Right cardiac atrium (tissue), 5 donors: ENCODE results near the gene NIN. TPM values are rescaled to one million over a fixed set of nuclear protein-coding genes. Genes with fewer than 3 reads are reported as not detected.

Experiments
- ATAC-seq, 2 donors: fragments of 200-7000 bp; cut with Tn5 transposase; one replicate each; pipeline versions ENCODE4 v1.8.0 to v1.9.1; 2020; ENCODE audit warnings: moderate library complexity in 2 of 2, mild to moderate bottlenecking in 1 of 2
- DNase-seq, 3 donors: peaks; one replicate each; pipeline ENCODE4 v3.0.0-alpha.2; 2020
- H3K27ac ChIP-seq: one replicate; pipeline ENCODE4 v1.5.1; 2013; ENCODE audit warnings: mild to moderate bottlenecking, low read length, control low read depth, moderate library complexity
- H3K27me3 ChIP-seq: one replicate; pipeline ENCODE4 v1.6.1; 2013; ENCODE audit not compliant: control insufficient read depth, insufficient read depth
- H3K4me1 ChIP-seq: one replicate; pipeline ENCODE4 v1.6.1; 2013; ENCODE audit warnings: low read length; ENCODE audit not compliant: control insufficient read depth, insufficient read depth
- H3K4me3 ChIP-seq: one replicate; pipeline ENCODE4 v1.5.1; 2013; ENCODE audit warnings: low read length, control low read depth
- H3K9me3 ChIP-seq: one replicate; pipeline ENCODE4 v1.6.1; 2013; ENCODE audit warnings: low read length; ENCODE audit not compliant: control insufficient read depth
- WGBS: extraction: QIAGEN DNeasy Blood & Tissue Kit; methylation state at CpG from one replicate; pipeline ENCODE4 v1.1.7; 2013; 5-methylcytosine and 5-hydroxymethylcytosine counted together
- intact Hi-C, 4 donors: fragments of 100-400 bp; cut with DNase I; formaldehyde crosslinking; loops; one replicate each; pipeline versions ENCODE4 v1.11.0 to v1.14.0; 2022 to 2023
- long read RNA-seq, 4 donors: library from polyadenylated mRNA; unstranded; transcript quantifications; one replicate each; pipeline ENCODE4 v2.0.0, GENCODE V29; 2020 to 2021
- polyA plus RNA-seq: library from polyadenylated mRNA; stranded (reverse); fragments of 200-250 nt; gene quantifications from one replicate; pipeline ENCODE4 v1.2.3, GENCODE V29; 2013
- total RNA-seq, 4 donors: library from RNA; stranded (reverse); fragmentation: NEBNext Ultra II Directional; extraction: Animal tissue kit (Norgen Biotek cat#: 25700); gene quantifications; one replicate each; pipeline ENCODE4 v1.2.1, GENCODE V29; 2021
- donor health status: healthy with polysubstance abuse.
- donor health status: DM: no; HTN: yes; CAD: no.
- donor health status: DM: no; HTN: no; CAD: no.
- donor health status: DM: no; HTN: yes; CAD: no; lungs with severe emphysema.
- donor health status: DM: yes; HTN: yes; CAD: no.

NIN gene, protein sequence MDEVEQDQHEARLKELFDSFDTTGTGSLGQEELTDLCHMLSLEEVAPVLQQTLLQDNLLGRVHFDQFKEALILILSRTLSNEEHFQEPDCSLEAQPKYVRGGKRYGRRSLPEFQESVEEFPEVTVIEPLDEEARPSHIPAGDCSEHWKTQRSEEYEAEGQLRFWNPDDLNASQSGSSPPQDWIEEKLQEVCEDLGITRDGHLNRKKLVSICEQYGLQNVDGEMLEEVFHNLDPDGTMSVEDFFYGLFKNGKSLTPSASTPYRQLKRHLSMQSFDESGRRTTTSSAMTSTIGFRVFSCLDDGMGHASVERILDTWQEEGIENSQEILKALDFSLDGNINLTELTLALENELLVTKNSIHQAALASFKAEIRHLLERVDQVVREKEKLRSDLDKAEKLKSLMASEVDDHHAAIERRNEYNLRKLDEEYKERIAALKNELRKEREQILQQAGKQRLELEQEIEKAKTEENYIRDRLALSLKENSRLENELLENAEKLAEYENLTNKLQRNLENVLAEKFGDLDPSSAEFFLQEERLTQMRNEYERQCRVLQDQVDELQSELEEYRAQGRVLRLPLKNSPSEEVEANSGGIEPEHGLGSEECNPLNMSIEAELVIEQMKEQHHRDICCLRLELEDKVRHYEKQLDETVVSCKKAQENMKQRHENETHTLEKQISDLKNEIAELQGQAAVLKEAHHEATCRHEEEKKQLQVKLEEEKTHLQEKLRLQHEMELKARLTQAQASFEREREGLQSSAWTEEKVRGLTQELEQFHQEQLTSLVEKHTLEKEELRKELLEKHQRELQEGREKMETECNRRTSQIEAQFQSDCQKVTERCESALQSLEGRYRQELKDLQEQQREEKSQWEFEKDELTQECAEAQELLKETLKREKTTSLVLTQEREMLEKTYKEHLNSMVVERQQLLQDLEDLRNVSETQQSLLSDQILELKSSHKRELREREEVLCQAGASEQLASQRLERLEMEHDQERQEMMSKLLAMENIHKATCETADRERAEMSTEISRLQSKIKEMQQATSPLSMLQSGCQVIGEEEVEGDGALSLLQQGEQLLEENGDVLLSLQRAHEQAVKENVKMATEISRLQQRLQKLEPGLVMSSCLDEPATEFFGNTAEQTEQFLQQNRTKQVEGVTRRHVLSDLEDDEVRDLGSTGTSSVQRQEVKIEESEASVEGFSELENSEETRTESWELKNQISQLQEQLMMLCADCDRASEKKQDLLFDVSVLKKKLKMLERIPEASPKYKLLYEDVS (N-terminal part only)
- total RNA-seq (10 to 100 TPM; 44.3 to 53.2 (median 48.8) TPM), polyA plus RNA-seq (24.4 TPM)
- long read RNA-seq, donor 1, partial matches to known transcripts, result 18 of 25 reads
- long read RNA-seq, donor 1, other reads (novel, unspliced or antisense), result 7 of 25 reads
- long read RNA-seq, donor 2, full-length matches to known transcripts, result 2 of 14 reads
- long read RNA-seq, donor 2, partial matches to known transcripts, result 4 of 14 reads
- long read RNA-seq, donor 2, other reads (novel, unspliced or antisense), result 8 of 14 reads
- long read RNA-seq, donor 3, partial matches to known transcripts, result 87 of 103 reads
- long read RNA-seq, donor 3, other reads (novel, unspliced or antisense), result 16 of 103 reads
- long read RNA-seq, donor 4, full-length matches to known transcripts, result 1 of 16 reads
- long read RNA-seq, donor 4, partial matches to known transcripts, result 6 of 16 reads
- long read RNA-seq, donor 4, other reads (novel, unspliced or antisense), result 9 of 16 reads

DNA sequence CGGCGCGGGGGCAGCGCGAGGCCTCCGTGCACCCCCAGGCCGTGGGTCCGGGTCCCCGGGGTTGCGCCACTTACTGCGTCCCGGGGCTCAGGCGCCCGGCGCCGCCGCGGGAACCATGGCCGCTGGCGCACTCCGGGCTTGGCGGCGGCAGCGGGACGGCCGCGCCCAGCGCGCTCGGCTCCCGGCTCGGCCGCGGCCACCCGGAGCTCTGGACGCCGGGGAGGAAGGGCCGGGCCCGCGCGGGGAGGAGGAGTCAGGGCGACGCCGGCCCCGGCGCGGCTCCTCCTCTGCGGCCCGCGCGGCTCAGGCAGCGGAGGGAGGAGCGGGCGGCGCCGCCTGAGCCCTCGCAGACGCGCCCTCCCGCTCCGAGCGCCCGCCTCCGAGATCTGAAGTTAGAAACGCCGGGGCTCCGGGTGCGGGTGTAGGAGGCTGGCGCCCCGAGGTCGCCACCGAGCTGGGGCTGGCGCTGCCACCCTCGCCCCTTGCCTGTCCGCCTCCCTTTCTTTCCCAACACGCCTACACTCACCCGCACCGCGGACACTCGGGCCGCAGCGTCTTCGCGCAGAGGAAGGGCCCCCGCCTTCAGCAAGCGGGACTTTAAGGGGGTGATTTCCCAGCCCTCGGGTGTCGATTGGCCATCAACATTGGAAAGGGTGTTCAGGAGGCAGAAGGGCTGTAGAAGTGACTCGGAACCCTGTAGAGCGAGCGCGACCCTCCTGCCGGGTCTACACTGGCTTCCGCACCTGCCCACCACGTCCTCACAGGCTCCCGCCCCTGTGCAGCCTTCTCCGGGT lies at the start of gene NIN:
NIN (minus strand) TSS at position 231 of the 794 bp plus-strand sequence. CDS start 9,106 bp downstream, outside the sequence.
- no peaks in the 10 kb centered on the region for H3K9me3 ChIP-seq
- no peaks in the 10 kb centered on the region for H3K27me3 ChIP-seq
- peak within 1 kb of the TSS; percentile 97 for H3K27ac ChIP-seq
- peak; percentile 98 to 99 for ATAC-seq
- peak; percentile 84 to 94 (median 92) for DNase-seq
- WGBS, result under 1% methylated on average over 97 of the region's 97 CpGs
- intact Hi-C loops, result no loop called here
- H3K4me3 ChIP-seq, result peak within 1 kb of the TSS; percentile 97
- H3K4me1 ChIP-seq, result peaks cover 4% of the 10 kb centered on the region

DNA sequence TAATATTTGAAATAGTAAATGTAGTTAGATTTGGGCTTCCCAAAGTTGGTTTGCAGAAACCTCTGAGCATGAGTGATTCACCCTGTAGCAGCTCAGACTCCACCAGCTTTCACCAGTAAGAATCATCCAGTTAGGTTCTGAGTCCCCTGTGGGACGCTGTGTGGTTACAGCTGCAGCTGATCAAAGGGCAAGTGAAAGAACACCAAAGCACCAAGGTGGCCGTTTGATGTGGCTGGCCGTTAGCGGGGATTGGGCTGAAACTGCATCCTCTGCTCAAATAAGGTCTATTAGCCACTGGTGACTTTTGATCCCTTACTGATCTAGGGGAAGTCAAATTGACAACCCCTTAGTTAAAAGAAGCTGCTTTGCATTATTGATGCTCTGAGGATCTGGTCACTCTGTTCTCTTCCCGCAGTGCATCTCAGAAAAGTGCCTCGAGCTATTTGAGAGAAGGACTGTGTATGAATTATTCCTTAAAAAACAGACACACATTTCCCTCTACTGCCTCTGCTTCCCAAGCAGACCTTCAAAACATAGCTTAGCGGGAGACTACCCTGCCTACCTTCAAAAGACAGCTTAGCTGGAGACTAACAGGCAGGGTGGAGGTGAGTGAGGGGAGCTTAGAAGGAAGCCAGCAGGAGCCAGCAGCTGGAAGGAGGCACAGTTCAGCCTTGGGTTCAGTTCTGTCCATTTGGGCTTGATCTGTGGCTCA lies 44.6 kb upstream of the NIN start:
- ATAC-seq, result no peak
- H3K27ac ChIP-seq, result no peak overlapping the region
- intact Hi-C loops, result no loop called here
- no peaks in the 10 kb centered on the region for H3K4me1 ChIP-seq
- H3K4me3 ChIP-seq, result no peak overlapping the region
- no peaks in the 10 kb centered on the region for H3K27me3 ChIP-seq
- no peak for DNase-seq
- H3K9me3 ChIP-seq, result no peaks in the 10 kb centered on the region
- WGBS, result 52% methylated on average over 7 of the region's 7 CpGs

DNA sequence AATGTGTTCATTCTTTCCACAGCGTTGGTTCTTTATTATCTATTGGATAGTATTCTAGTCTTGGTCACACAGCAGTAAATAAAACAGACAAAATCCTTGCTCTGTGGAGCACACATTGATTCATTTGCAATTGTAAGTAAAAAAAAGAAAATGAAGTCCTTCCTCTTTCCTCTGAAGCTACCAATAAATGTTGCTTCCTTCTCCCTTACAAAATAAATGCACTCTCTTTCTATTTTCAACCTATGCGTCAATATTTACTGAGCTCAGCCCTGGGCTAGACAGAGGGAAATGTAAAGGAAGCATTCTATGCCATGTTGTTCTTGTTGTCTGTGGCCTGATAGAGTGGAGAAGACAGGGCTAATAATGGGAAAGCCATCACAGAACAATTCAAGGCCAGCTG lies 43.8 kb upstream of the NIN start:
- no peak for DNase-seq
- Histone ChIP-seq H3K4me1 (no peaks in the 10 kb centered on the region), H3K9me3 (no peaks in the 10 kb centered on the region), H3K27ac (no peak overlapping the region), H3K4me3 (no peak overlapping the region), H3K27me3 (no peaks in the 10 kb centered on the region)
- intact Hi-C loops, result no loop called here
- WGBS, result 51% methylated on average over 2 of the region's 2 CpGs
- ATAC-seq, result no peak

DNA sequence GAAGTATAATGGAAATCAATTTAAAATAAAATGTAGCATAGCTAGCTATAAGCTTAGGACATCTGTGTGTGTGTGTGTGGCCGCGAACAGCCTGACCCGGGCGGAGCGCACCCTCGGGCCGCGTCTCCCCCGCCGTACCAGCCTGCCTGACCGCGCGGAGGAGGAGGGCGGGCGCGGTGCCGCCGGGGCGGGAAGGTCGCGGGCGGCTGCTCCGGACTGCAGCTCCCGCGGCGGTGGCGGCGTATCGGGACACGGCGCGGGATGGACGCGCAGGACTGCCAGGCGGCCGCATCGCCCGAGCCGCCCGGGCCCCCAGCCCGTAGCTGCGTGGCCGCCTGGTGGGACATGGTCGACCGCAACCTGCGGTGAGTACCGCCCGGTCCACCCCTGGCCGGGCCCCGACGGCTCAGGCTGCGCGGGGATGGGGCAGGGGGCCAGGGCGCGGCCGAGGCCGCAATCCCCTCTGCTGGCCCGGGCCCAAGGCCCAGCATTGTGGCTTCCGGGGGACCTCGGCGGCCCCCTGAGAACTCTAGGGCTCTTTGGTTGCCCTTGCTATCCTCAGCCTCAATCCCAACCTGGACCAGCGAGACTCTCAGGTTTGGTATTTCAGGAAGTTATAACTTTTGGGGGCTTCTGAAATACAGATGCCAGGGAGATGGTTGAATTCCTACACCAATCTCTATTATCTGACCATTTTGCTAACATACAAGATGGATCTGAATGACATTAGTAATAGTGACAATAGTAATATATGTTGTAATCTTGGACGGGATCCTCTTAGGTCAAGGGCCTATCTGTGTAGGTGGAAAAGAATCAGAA lies 41.2 kb upstream of the NIN start, which contains the start of gene ABHD12B:
ABHD12B (plus strand) TSS at position 140 of the 819 bp plus-strand sequence; CDS start at position 262, 122 bp downstream.
- peak in 2 of 3 donors; percentile 49 to 55 for DNase-seq
- peak; percentile 61 to 65 for ATAC-seq
- no peak within 1 kb of the TSS for H3K27ac ChIP-seq
- H3K9me3 ChIP-seq, result no peaks in the 10 kb centered on the region
- intact Hi-C loops, result no loop called here
- WGBS, result 7% methylated on average over 63 of the region's 63 CpGs
- H3K27me3 ChIP-seq, result no peaks in the 10 kb centered on the region
- peak within 1 kb of the TSS; percentile 39 for H3K4me3 ChIP-seq
- no peaks in the 10 kb centered on the region for H3K4me1 ChIP-seq

DNA sequence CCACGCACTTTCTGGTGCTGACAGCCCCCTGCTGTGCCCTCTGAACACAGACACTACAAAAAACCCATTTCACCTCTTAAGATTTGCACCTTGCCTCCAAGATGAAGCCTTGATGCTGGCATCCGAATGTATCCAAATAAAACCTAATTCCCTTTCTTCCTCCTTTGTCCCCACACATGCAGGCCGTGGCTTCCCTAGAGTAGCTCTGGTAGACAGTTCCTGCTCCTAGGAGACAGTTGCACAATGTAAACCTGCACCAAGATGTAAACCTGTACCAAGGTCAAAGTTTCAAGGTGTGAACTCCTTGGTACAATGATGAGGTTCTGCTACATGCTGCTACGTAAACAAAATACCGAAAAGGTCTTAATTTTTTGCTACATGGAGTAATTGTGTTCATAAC lies 40.3 kb upstream of the NIN start:
- no peak overlapping the region for H3K4me3 ChIP-seq
- H3K27me3 ChIP-seq, result no peaks in the 10 kb centered on the region
- WGBS, result 91% methylated on average over 5 of the region's 5 CpGs
- ATAC-seq, result no peak
- H3K27ac ChIP-seq, result no peak overlapping the region
- no peak for DNase-seq
- H3K4me1 ChIP-seq, result no peaks in the 10 kb centered on the region
- intact Hi-C loops, result no loop called here
- H3K9me3 ChIP-seq, result no peaks in the 10 kb centered on the region

DNA sequence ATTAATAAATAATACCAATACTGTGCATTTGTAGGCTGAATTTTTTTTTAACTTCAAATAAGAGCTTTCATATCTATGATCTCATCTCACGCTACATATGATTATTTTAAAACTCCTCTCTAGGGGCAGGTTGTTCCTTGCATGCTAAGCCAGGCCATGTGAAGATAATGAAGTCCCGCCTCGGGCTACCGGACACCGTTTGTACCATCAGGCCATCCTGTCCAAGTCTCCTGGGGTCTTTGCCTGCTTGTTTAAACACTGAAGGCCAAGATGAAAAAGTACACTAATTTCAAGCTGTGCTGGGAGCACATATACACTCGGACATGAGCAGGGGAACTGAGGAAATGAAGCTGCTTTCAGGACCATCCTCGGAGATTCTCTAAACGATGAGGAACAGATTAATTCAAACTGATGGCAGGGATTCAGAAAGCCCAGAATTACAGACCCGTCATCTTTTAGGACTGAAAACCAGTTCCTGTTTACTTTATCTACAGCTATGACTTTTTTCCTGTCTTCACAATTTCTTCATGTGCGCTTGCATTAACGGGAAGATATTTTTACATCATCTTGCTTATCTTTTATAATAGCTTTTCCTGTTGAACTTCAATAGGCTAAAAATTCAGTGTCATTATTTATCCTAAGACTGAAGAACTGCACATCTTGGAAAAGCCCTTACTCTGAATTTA lies 34.6 kb upstream of the NIN start:
- Histone ChIP-seq H3K9me3 (no peaks in the 10 kb centered on the region), H3K4me1 (no peaks in the 10 kb centered on the region), H3K27me3 (no peaks in the 10 kb centered on the region), H3K4me3 (no peak overlapping the region), H3K27ac (no peak overlapping the region)
- DNase-seq (no peak), ATAC-seq (no peak)
- intact Hi-C loops, result loop anchor here in 1 of 4 donors (10.0 kb wide), 1 partner anchor 261 kb away; no protein-coding TSS in a partner anchor
- WGBS, result 36% methylated on average over 11 of the region's 11 CpGs

DNA sequence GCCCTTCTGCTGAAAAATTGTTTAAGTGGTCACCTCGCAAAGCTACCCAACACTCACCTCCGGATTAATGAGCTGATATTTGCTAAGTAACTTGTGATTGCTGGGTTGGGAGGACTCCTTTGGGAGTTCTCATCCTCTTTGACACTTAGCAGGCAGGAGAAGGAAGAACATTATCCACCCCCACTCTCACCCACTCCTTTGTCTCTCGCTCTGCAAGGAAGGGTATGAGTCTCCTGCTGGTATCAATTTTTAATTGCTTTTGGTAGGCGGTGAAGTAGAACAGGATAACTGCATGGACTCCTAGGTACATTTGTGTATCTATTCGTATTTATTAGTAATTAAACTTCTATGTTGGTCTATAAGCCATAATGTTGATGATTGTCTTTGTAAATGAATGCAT lies 34.0 kb upstream of the NIN start:
- Histone ChIP-seq H3K4me1 (no peaks in the 10 kb centered on the region), H3K9me3 (no peaks in the 10 kb centered on the region), H3K4me3 (no peak overlapping the region), H3K27ac (no peak overlapping the region), H3K27me3 (no peaks in the 10 kb centered on the region)
- ATAC-seq, result no peak
- intact Hi-C loops, result loop anchor here in 1 of 4 donors (10.0 kb wide), 1 partner anchor 260 kb away; no protein-coding TSS in a partner anchor
- DNase-seq, result no peak
- 81% methylated on average over 5 of the region's 5 CpGs for WGBS

DNA sequence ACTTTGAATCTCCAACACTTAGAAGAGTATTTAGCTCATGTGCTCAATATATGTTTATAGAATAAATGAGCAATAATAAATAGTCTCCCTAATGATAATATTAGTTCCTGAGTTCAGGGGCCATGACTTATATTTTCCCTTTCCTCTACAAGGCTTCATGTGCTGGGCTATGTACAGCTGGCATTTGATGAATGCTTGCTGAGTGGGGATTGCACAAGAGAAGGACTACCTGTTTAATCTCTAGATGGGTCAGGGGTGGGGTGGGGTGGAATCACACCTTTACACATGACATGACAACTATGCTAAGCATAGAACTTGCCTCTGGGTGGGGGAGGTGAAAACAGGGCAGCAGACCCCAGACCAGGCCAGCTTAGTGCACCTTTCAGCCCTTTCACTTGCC lies 33.3 kb upstream of the NIN start:
- Histone ChIP-seq H3K27ac (no peak overlapping the region), H3K9me3 (no peaks in the 10 kb centered on the region), H3K4me3 (no peak overlapping the region), H3K27me3 (no peaks in the 10 kb centered on the region), H3K4me1 (no peaks in the 10 kb centered on the region)
- DNase-seq (no peak), ATAC-seq (no peak)
- intact Hi-C loops, result loop anchor here in 1 of 4 donors (10.0 kb wide), 1 partner anchor 259 kb away; no protein-coding TSS in a partner anchor
